H9 (cell line): ENCODE data around the gene SMTN. TPM values are rescaled to one million over a fixed set of nuclear protein-coding genes. Genes with fewer than 3 reads are reported as not detected.
A peak's percentile ranks its signal among the peaks of the same experiment; 100 is the strongest.

Source experiments
- DNase-seq: peaks from one replicate; pipeline ENCODE4 v3.0.0-alpha.2; 2017
- H2AFZ ChIP-seq: one replicate; pipeline ENCODE4 v1.6.1; 2013; ENCODE audit warnings: mild to moderate bottlenecking, low read length, control low read depth, moderate library complexity
- H2AK5ac ChIP-seq: 2 replicates; pipeline ENCODE4 v1.6.1; 2013; ENCODE audit warnings: low read length, control low read depth, mixed read lengths; ENCODE audit not compliant: insufficient read length
- H2BK120ac ChIP-seq: one replicate; pipeline ENCODE4 v1.6.1; 2013; ENCODE audit warnings: low read depth, mild to moderate bottlenecking, low read length, control low read depth, inconsistent platforms; ENCODE audit not compliant: poor library complexity, severe bottlenecking
- H2BK12ac ChIP-seq: 2 replicates; pipeline ENCODE4 v1.6.1; 2013; ENCODE audit warnings: low read length, control low read depth, mixed read lengths, low read depth; ENCODE audit not compliant: insufficient read length
- H2BK15ac ChIP-seq: 2 replicates; pipeline ENCODE4 v1.6.1; 2013; ENCODE audit warnings: low read depth, low read length, control low read depth
- H2BK20ac ChIP-seq: one replicate; pipeline ENCODE4 v1.6.1; 2013; ENCODE audit warnings: low read depth, mild to moderate bottlenecking, low read length, control low read depth, inconsistent platforms; ENCODE audit not compliant: poor library complexity, severe bottlenecking
- H2BK5ac ChIP-seq: 2 replicates; pipeline ENCODE4 v1.6.1; 2013; ENCODE audit warnings: low read length, control low read depth, mixed read lengths; ENCODE audit not compliant: insufficient read length
- H3K14ac ChIP-seq: 2 replicates; pipeline ENCODE4 v1.6.1; 2013; ENCODE audit warnings: low read length, control low read depth; ENCODE audit not compliant: insufficient read depth
- H3K18ac ChIP-seq: 2 replicates; pipeline ENCODE4 v1.6.1; 2013; ENCODE audit warnings: low read depth, mild to moderate bottlenecking, mixed read lengths, low read length, control low read depth; ENCODE audit not compliant: insufficient read length
- H3K23ac ChIP-seq: 2 replicates; pipeline ENCODE4 v1.6.1; 2013; ENCODE audit warnings: low read length, control low read depth, mixed read lengths, low read depth; ENCODE audit not compliant: insufficient read length
- H3K23me2 ChIP-seq: 2 replicates; pipeline ENCODE4 v1.6.1; 2013; ENCODE audit warnings: low read depth, mild to moderate bottlenecking, mixed read lengths, low read length, control low read depth; ENCODE audit not compliant: insufficient read length, poor library complexity, severe bottlenecking
- H3K27ac ChIP-seq: 2 replicates; pipeline ENCODE4 v1.5.1; 2013; ENCODE audit warnings: low read length, control low read depth, mixed read lengths, low read depth; ENCODE audit not compliant: insufficient read length
- H3K27me3 ChIP-seq: 2 replicates; pipeline ENCODE4 v1.6.1; 2013; ENCODE audit warnings: low read length, control low read depth, inconsistent platforms; ENCODE audit not compliant: insufficient read depth
- H3K4ac ChIP-seq: 2 replicates; pipeline ENCODE4 v1.6.1; 2013; ENCODE audit warnings: low read depth, mild to moderate bottlenecking, control low read depth, inconsistent platforms, low read length, moderate library complexity
- H3K4me1 ChIP-seq: 2 replicates; pipeline ENCODE4 v1.6.1; 2013; ENCODE audit warnings: low read length, control low read depth, inconsistent platforms; ENCODE audit not compliant: insufficient read depth
- H3K4me2 ChIP-seq: 2 replicates; pipeline ENCODE4 v1.6.1; 2013; ENCODE audit warnings: low read length, control low read depth, mixed read lengths; ENCODE audit not compliant: insufficient read length, insufficient read depth
- H3K56ac ChIP-seq: 2 replicates; pipeline ENCODE4 v1.6.1; 2013; ENCODE audit warnings: low read depth, mild to moderate bottlenecking, mixed read lengths, low read length, control low read depth; ENCODE audit not compliant: insufficient read length
- H3K79me1 ChIP-seq: 2 replicates; pipeline ENCODE4 v1.6.1; 2013; ENCODE audit warnings: low read depth, mild to moderate bottlenecking, moderate library complexity, low read length, control low read depth, inconsistent platforms; ENCODE audit not compliant: insufficient read depth, poor library complexity, severe bottlenecking
- H3K79me2 ChIP-seq: 2 replicates; pipeline ENCODE4 v1.6.1; 2013; ENCODE audit warnings: low read length, control low read depth, inconsistent platforms; ENCODE audit not compliant: insufficient read depth
- H3K9ac ChIP-seq: 2 replicates; pipeline ENCODE4 v1.6.1; 2013; ENCODE audit warnings: low read length, control low read depth, mixed read lengths; ENCODE audit not compliant: insufficient read length; ENCODE audit errors: extremely low read depth
- H3K9me3 ChIP-seq: one replicate; pipeline ENCODE4 v1.6.1; 2013; ENCODE audit warnings: low read depth, low read length, inconsistent platforms; ENCODE audit not compliant: control insufficient read depth
- H3T11ph ChIP-seq: one replicate; pipeline ENCODE4 v1.6.1; 2013; ENCODE audit warnings: mild to moderate bottlenecking, low read length, control low read depth, inconsistent platforms
- H4K20me1 ChIP-seq: one replicate; pipeline ENCODE4 v1.6.1; 2013; ENCODE audit not compliant: control insufficient read depth, insufficient read length, insufficient read depth
- H4K5ac ChIP-seq: 2 replicates; pipeline ENCODE4 v1.6.1; 2013; ENCODE audit warnings: low read depth, mild to moderate bottlenecking, mixed read lengths, low read length, control low read depth; ENCODE audit not compliant: insufficient read length
- H4K8ac ChIP-seq: replicated peaks from 2 replicates; pipeline ENCODE4 v1.6.1; 2013; ENCODE audit warnings: low read length, control low read depth, mixed read lengths, low read depth; ENCODE audit not compliant: insufficient read length
- H4K91ac ChIP-seq: 2 replicates; pipeline ENCODE4 v1.6.1; 2013; ENCODE audit warnings: low read depth, mild to moderate bottlenecking, moderate library complexity, mixed read lengths, low read length, control low read depth; ENCODE audit not compliant: insufficient read length
- H3K27ac Mint-ChIP-seq, 3 experiments: 2 replicates in 2 of 3; 3 replicates in 1 of 3; pipeline ENCODE4 v1.8.0; 2020 to 2021; ENCODE audit warnings: mixed read lengths in 3 of 3, mild to moderate bottlenecking in 1 of 3, moderate library complexity in 1 of 3
- H3K27me3 Mint-ChIP-seq: 2 replicates; pipeline ENCODE4 v1.8.0; 2021; ENCODE audit warnings: low read depth, mild to moderate bottlenecking, moderate library complexity, mixed read lengths
- H3K36me3 Mint-ChIP-seq, 3 experiments: 2 replicates in 2 of 3; 3 replicates in 1 of 3; pipeline ENCODE4 v1.8.0; 2020 to 2021; ENCODE audit warnings: low read depth in 3 of 3, mixed read lengths in 3 of 3; ENCODE audit not compliant: insufficient read depth in 1 of 3
- H3K4me1 Mint-ChIP-seq, 2 experiments: 2 replicates each; pipeline ENCODE4 v1.8.0; 2020; ENCODE audit warnings: mixed read lengths in 2 of 2
- H3K4me3 Mint-ChIP-seq, 2 experiments: 2 replicates in 1 of 2; 3 replicates in 1 of 2; pipeline ENCODE4 v1.8.0; 2020 to 2021; ENCODE audit warnings: mild to moderate bottlenecking in 2 of 2, mixed read lengths in 2 of 2, moderate library complexity in 1 of 2
- H3K9me3 Mint-ChIP-seq, 2 experiments: 2 replicates in 1 of 2; 3 replicates in 1 of 2; pipeline ENCODE4 v1.8.0; 2020; ENCODE audit warnings: mild to moderate bottlenecking in 2 of 2, mixed read lengths in 2 of 2, moderate library complexity in 1 of 2
- CTCF ChIP-seq: fragments of 200-600 bp; sonication (generic); conservative IDR thresholded peaks from 3 replicates; pipeline ENCODE4 v1.8.0; 2021; ENCODE audit warnings: antibody characterized with exemption, mild to moderate bottlenecking
- WGBS: extraction: QIAGEN DNeasy Blood & Tissue Kit; methylation state at CpG from one replicate; pipeline ENCODE4 v1.1.7; 2013; ENCODE audit warnings: missing lambda C conversion rate, low lambda C conversion rate, mixed read lengths; ENCODE audit not compliant: insufficient read length; ENCODE audit errors: extremely low coverage; 5-methylcytosine and 5-hydroxymethylcytosine counted together
- total RNA-seq: library from RNA; stranded (reverse); gene quantifications from 2 replicates; pipeline ENCODE4 v1.2.1, GENCODE V29; 2021

The SMTN gene
- total RNA-seq, 1 experiment from 2014 or later: 23.4 TPM

- H3K27me3 Mint-ChIP-seq: peaks cover 7% of the 10 kb centered on the region
- no peak overlapping the region for H3K18ac ChIP-seq
- H3K23ac ChIP-seq: no peak overlapping the region
- no peaks in the 10 kb centered on the region for H3K79me1 ChIP-seq
- no CpG with 5 or more reads among the region's 11 CpGs for WGBS
- no peaks in the 10 kb centered on the region for H3K9me3 Mint-ChIP-seq
- H3K27ac ChIP-seq: no peak overlapping the region
- H2BK20ac ChIP-seq: no peak overlapping the region
- peaks cover 34 to 43% of the 10 kb centered on the region in 2 experiments for H3K4me1 Mint-ChIP-seq
- no peak overlapping the region for H3K4ac ChIP-seq
- no peaks in the 10 kb centered on the region for H3K27me3 ChIP-seq
- H2BK15ac ChIP-seq: no peak overlapping the region
- H2AK5ac ChIP-seq: no peak overlapping the region
- no peak overlapping the region for H2BK120ac ChIP-seq
- no peak overlapping the region for H2BK5ac ChIP-seq
- no peaks in the 10 kb centered on the region for H4K20me1 ChIP-seq
- peak overlapping the region in 1 of 3 experiments; percentile 83; a peak in 3 of 7 replicates for H3K27ac Mint-ChIP-seq
- H3K56ac ChIP-seq: no peak overlapping the region
- H3K9ac ChIP-seq: no peak overlapping the region
- TF ChIP-seq CTCF: peak; percentile 67
- no peak overlapping the region for H3K14ac ChIP-seq
- H4K5ac ChIP-seq: no peak overlapping the region
- no peak overlapping the region for H2AFZ ChIP-seq
- H3K23me2 ChIP-seq: peaks cover 10% of the 10 kb centered on the region
- peak overlapping the region; percentile 87 to 90 for H3K4me3 Mint-ChIP-seq
- H3K4me1 ChIP-seq: no peaks in the 10 kb centered on the region; the same call in 1 of the 2 replicates
- no peaks in the 10 kb centered on the region; the same call in 1 of the 2 replicates for H3K79me2 ChIP-seq
- peaks cover 0 to 2% (median 0%) of the 10 kb centered on the region in 3 experiments; a peak in 2 of 7 replicates for H3K36me3 Mint-ChIP-seq
- H3K9me3 ChIP-seq: no peaks in the 10 kb centered on the region
- no peak overlapping the region for H3K4me2 ChIP-seq
- no peak overlapping the region for H4K91ac ChIP-seq
- no peak overlapping the region for H4K8ac ChIP-seq
- H3T11ph ChIP-seq: no peak overlapping the region
- DNase-seq: peak; percentile 75
- H2BK12ac ChIP-seq: no peak overlapping the region
These were observed 1.7 kb downstream of the SMTN start for GRCh38 chr22:31082606-31083376.
